WTC11 (cell line): ENCODE measurements around the gene ACTRT2. TPM values are rescaled to one million over a fixed set of nuclear protein-coding genes. Genes with fewer than 3 reads are reported as not detected.
A peak's percentile ranks its signal among the peaks of the same experiment; 100 is the strongest.

Experiments
- ATAC-seq: fragments of 200-7000 bp; cut with Tn5 transposase; 2 replicates; pipeline ENCODE4 v1.10.0; 2021; ENCODE audit warnings: mild to moderate bottlenecking, moderate library complexity
- CTCF ChIA-PET: fragments of 300-600 bp; sonication (Branson Sonifier 250); formaldehyde crosslinking; loops from one replicate; lab custom pipeline; 2021; ENCODE audit warnings: antibody characterized with exemption; lab: Charles Lee
- POLR2A ChIA-PET: fragments of 350-600 bp; sonication (Branson Sonifier 250); formaldehyde crosslinking; loops from one replicate; lab custom pipeline; 2021; ENCODE audit warnings: antibody characterized with exemption; lab: Charles Lee
- DNase-seq: peaks from one replicate; pipeline ENCODE4 v3.0.0; 2021; ENCODE audit warnings: low spot score
- H3K27ac Mint-ChIP-seq: 2 replicates; pipeline ENCODE4 v1.8.0; 2021; ENCODE audit warnings: mixed read lengths
- H3K27me3 Mint-ChIP-seq: 2 replicates; pipeline ENCODE4 v1.8.0; 2021; ENCODE audit warnings: low read depth, mild to moderate bottlenecking, moderate library complexity, mixed read lengths
- H3K36me3 Mint-ChIP-seq: 2 replicates; pipeline ENCODE4 v1.8.0; 2021; ENCODE audit warnings: mixed read lengths
- H3K4me1 Mint-ChIP-seq: 2 replicates; pipeline ENCODE4 v1.8.0; 2022; ENCODE audit warnings: mixed read lengths
- H3K4me3 Mint-ChIP-seq: 2 replicates; pipeline ENCODE4 v1.8.0; 2021; ENCODE audit warnings: mild to moderate bottlenecking, moderate library complexity, mixed read lengths
- H3K9me3 Mint-ChIP-seq: 2 replicates; pipeline ENCODE4 v1.8.0; 2021; ENCODE audit warnings: mixed read lengths
- CTCF ChIP-seq: fragments of 200-600 bp; IDR thresholded peaks from 2 replicates; pipeline ENCODE4 v1.8.0; 2022; ENCODE audit warnings: antibody characterized with exemption
- EMX1 ChIP-seq: fragments of 250-450 bp; sonication (Bioruptor Pico); IDR thresholded peaks from 2 replicates; pipeline ENCODE4 v1.8.0; 2021; ENCODE audit warnings: mild to moderate bottlenecking
- ESRRA ChIP-seq: sonication (generic); formaldehyde crosslinking; IDR thresholded peaks from 2 replicates; pipeline ENCODE4 v1.8.1; 2022; ENCODE audit warnings: mild to moderate bottlenecking, missing genetic modification reagents, borderline replicate concordance
- FOXP1 ChIP-seq: sonication (generic); formaldehyde crosslinking; IDR thresholded peaks from 2 replicates; pipeline ENCODE4 v1.8.0; 2022; ENCODE audit warnings: missing genetic modification reagents, mild to moderate bottlenecking, moderate library complexity, borderline replicate concordance
- IRF1 ChIP-seq: sonication (generic); formaldehyde crosslinking; IDR thresholded peaks from 2 replicates; pipeline ENCODE4 v1.8.0; 2023; ENCODE audit warnings: missing genetic modification reagents
- IRF2 ChIP-seq: sonication (generic); formaldehyde crosslinking; IDR thresholded peaks from 2 replicates; pipeline ENCODE4 v1.8.0; 2022; ENCODE audit warnings: low read depth, missing genetic modification reagents, borderline replicate concordance
- JAZF1 ChIP-seq: fragments of 250-450 bp; sonication (Bioruptor Pico); IDR thresholded peaks from 2 replicates; pipeline ENCODE4 v1.9.0; 2021; ENCODE audit warnings: moderate library complexity, mild to moderate bottlenecking, inconsistent platforms
- KAT7 ChIP-seq: sonication (generic); formaldehyde crosslinking; IDR thresholded peaks from 2 replicates; pipeline ENCODE4 v1.8.1; 2023; ENCODE audit warnings: missing genetic modification reagents, mild to moderate bottlenecking, borderline replicate concordance
- MLX ChIP-seq: sonication (generic); formaldehyde crosslinking; IDR thresholded peaks from 2 replicates; pipeline ENCODE4 v1.8.1; 2023; ENCODE audit warnings: mild to moderate bottlenecking, missing genetic modification reagents, moderate library complexity
- SP1 ChIP-seq: sonication (generic); formaldehyde crosslinking; conservative IDR thresholded peaks from 2 replicates; pipeline ENCODE4 v1.8.1; 2022; ENCODE audit warnings: missing genetic modification reagents
- STAT6 ChIP-seq: sonication (generic); formaldehyde crosslinking; conservative IDR thresholded peaks from 2 replicates; pipeline ENCODE4 v1.8.1; 2023; ENCODE audit warnings: mild to moderate bottlenecking, low read depth, missing genetic modification reagents, moderate library complexity
- TEAD1 ChIP-seq: sonication (generic); formaldehyde crosslinking; IDR thresholded peaks from 2 replicates; pipeline ENCODE4 v1.8.0; 2022; ENCODE audit warnings: mild to moderate bottlenecking, missing genetic modification reagents
- TEAD4 ChIP-seq: sonication (generic); formaldehyde crosslinking; IDR thresholded peaks from 2 replicates; pipeline ENCODE4 v1.8.0; 2022; ENCODE audit warnings: mild to moderate bottlenecking, missing genetic modification reagents
- TP53 ChIP-seq: sonication (generic); formaldehyde crosslinking; IDR thresholded peaks from 2 replicates; pipeline ENCODE4 v1.8.1; 2023; ENCODE audit warnings: mild to moderate bottlenecking, missing genetic modification reagents
- ZMAT4 ChIP-seq: fragments of 250-450 bp; sonication (Bioruptor Pico); IDR thresholded peaks from 2 replicates; pipeline ENCODE4 v1.9.0; 2021; ENCODE audit warnings: mild to moderate bottlenecking
- ZNF281 ChIP-seq: sonication (generic); formaldehyde crosslinking; IDR thresholded peaks from 2 replicates; pipeline ENCODE4 v1.8.0; 2023; ENCODE audit warnings: mild to moderate bottlenecking, missing genetic modification reagents
- ZNF512 ChIP-seq: sonication (generic); formaldehyde crosslinking; IDR thresholded peaks from 2 replicates; pipeline ENCODE4 v1.8.1; 2022; ENCODE audit warnings: missing genetic modification reagents, borderline replicate concordance
- ZNF532 ChIP-seq: fragments of 250-450 bp; sonication (Bioruptor Pico); IDR thresholded peaks from 2 replicates; pipeline ENCODE4 v1.9.0; 2021; ENCODE audit warnings: mild to moderate bottlenecking, borderline replicate concordance
- total RNA-seq: library from RNA; stranded (reverse); gene quantifications from 3 replicates; pipeline ENCODE4 v1.2.3, GENCODE V29; 2021

Gene ACTRT2
- total RNA-seq, 1 experiment from 2014 or later: not detected

GRCh38 chr1:2991753-2992495 is 29.3 kb upstream of the ACTRT2 start:
- no peak for DNase-seq
- H3K9me3 Mint-ChIP-seq: peaks cover 53% of the 10 kb centered on the region
- TF ChIP-seq TEAD1 (CRISPR knock-in tag) (no peak), ESRRA (CRISPR knock-in tag) (no peak), CTCF (no peak), ZNF512 (CRISPR knock-in tag) (no peak), IRF1 (CRISPR knock-in tag) (no peak), TP53 (no peak), STAT6 (no peak), SP1 (CRISPR knock-in tag) (no peak)
- TF ChIP-seq, all 79 proteins: peak for 0
- no peaks in the 10 kb centered on the region for H3K4me1 Mint-ChIP-seq
- POLR2A ChIA-PET: no interaction called here
- no peak overlapping the region for H3K4me3 Mint-ChIP-seq
- peaks cover 36% of the 10 kb centered on the region for H3K36me3 Mint-ChIP-seq
- no peak overlapping the region for H3K27ac Mint-ChIP-seq
- CTCF ChIA-PET: no interaction called here
- no peak for ATAC-seq
- H3K27me3 Mint-ChIP-seq: peaks cover 5% of the 10 kb centered on the region

- POLR2A ChIA-PET: no interaction called here
- H3K4me3 Mint-ChIP-seq: no peak overlapping the region
- ATAC-seq (no peak), DNase-seq (peak; percentile 2)
- peaks cover 30% of the 10 kb centered on the region for H3K36me3 Mint-ChIP-seq
- H3K4me1 Mint-ChIP-seq: no peaks in the 10 kb centered on the region
- H3K27ac Mint-ChIP-seq: no peak overlapping the region
- H3K9me3 Mint-ChIP-seq: peaks cover 49% of the 10 kb centered on the region
- CTCF ChIA-PET: no interaction called here
- H3K27me3 Mint-ChIP-seq: peaks cover 2% of the 10 kb centered on the region; the same call in 1 of the 2 replicates
- TF ChIP-seq JAZF1 (CRISPR knock-in tag) (no peak), FOXP1 (CRISPR knock-in tag) (no peak), TEAD4 (CRISPR knock-in tag) (no peak), EMX1 (CRISPR knock-in tag) (no peak), MLX (CRISPR knock-in tag) (no peak), ZNF281 (CRISPR knock-in tag) (no peak), IRF2 (CRISPR knock-in tag) (no peak), ZNF532 (no peak), ZMAT4 (no peak), KAT7 (CRISPR knock-in tag) (no peak)
Observed at GRCh38 chr1:2998503-2999100, 22.7 kb upstream of the ACTRT2 start.
